K562 (cell line): Measurements from ENCODE around the gene RIOK3. TPM values are rescaled to one million over a fixed set of nuclear protein-coding genes. Genes with fewer than 3 reads are reported as not detected.

Source experiments
- ARNT ChIP-seq, 2 experiments: fragments of 450-650 bp; IDR thresholded peaks; 2 replicates each; pipeline ENCODE4 v1.6.1; 2016; ENCODE audit warnings: mild to moderate bottlenecking in 1 of 2
- BACH1 ChIP-seq: fragments of 200-800 bp; sonication (Bioruptor generic); IDR thresholded peaks from 2 replicates; pipeline ENCODE4 v1.6.1; 2016; ENCODE audit warnings: missing genetic modification characterization, missing compliant biosample characterization
- CBX8 ChIP-seq: fragments of 200-600 bp; sonication (generic); IDR thresholded peaks from 2 replicates; pipeline ENCODE4 v1.6.1; 2012; ENCODE audit warnings: borderline replicate concordance, mixed run types, low read depth, mild to moderate bottlenecking, moderate library complexity, mixed read lengths, low read length, control low read depth, inconsistent platforms; ENCODE audit not compliant: poor library complexity, severe bottlenecking; ENCODE audit errors: extremely low read depth
- CREB3L1 ChIP-seq: fragments of 450-650 bp; IDR thresholded peaks from 2 replicates; pipeline ENCODE4 v1.6.1; 2014; ENCODE audit warnings: low read depth, mild to moderate bottlenecking, moderate library complexity, borderline replicate concordance
- DACH1 ChIP-seq: fragments of 450-650 bp; IDR thresholded peaks from 2 replicates; pipeline ENCODE4 v1.6.1; 2018; ENCODE audit not compliant: partially characterized antibody
- ELF2 ChIP-seq: fragments of 250-450 bp; sonication (Bioruptor Pico); IDR thresholded peaks from 2 replicates; pipeline ENCODE4 v1.5.0; 2021; ENCODE audit warnings: mild to moderate bottlenecking
- EP400 ChIP-seq: fragments of 450-650 bp; IDR thresholded peaks from 2 replicates; pipeline ENCODE4 v1.6.1; 2017; ENCODE audit warnings: antibody characterized with exemption, mild to moderate bottlenecking, moderate library complexity
- FOXA1 ChIP-seq: fragments of 450-650 bp; IDR thresholded peaks from 2 replicates; pipeline ENCODE4 v1.6.1; 2016; ENCODE audit warnings: mild to moderate bottlenecking, borderline replicate concordance
- FOXK2 ChIP-seq, 2 experiments: fragments of 450-650 bp; IDR thresholded peaks in 1 of 2; conservative IDR thresholded peaks in 1 of 2; 2 replicates each; pipeline ENCODE4 v1.6.1; 2016; ENCODE audit warnings: low read depth in 2 of 2, mild to moderate bottlenecking in 1 of 2
- GATAD2B ChIP-seq: fragments of 450-650 bp; IDR thresholded peaks from 2 replicates; pipeline ENCODE4 v1.6.1; 2017; ENCODE audit warnings: mild to moderate bottlenecking, borderline replicate concordance
- HDGF ChIP-seq: fragments of 450-650 bp; IDR thresholded peaks from 2 replicates; pipeline ENCODE4 v1.6.1; 2016
- KLF16 ChIP-seq: IDR thresholded peaks from 2 replicates; pipeline ENCODE4 v1.6.1; 2016; ENCODE audit warnings: antibody characterized with exemption
- MAFF ChIP-seq: IDR thresholded peaks from 2 replicates; pipeline ENCODE4 v1.6.1; 2012; ENCODE audit warnings: low read length, improper control_type of control experiment
- MAZ ChIP-seq, 2 experiments: fragments of 450-650 bp in 1 of 2; sonication (generic) in 1 of 2; formaldehyde crosslinking; IDR thresholded peaks in 1 of 2; conservative IDR thresholded peaks in 1 of 2; 2 replicates each; pipeline versions ENCODE4 v1.4.0 to v1.5.0; 2020; ENCODE audit warnings: mild to moderate bottlenecking in 1 of 2, missing genetic modification reagents in 1 of 2
- NFIC ChIP-seq: fragments of 450-650 bp; IDR thresholded peaks from 2 replicates; pipeline ENCODE4 v1.6.1; 2017; ENCODE audit warnings: mild to moderate bottlenecking, inconsistent platforms
- NR2C1 ChIP-seq, 2 experiments: fragments of 450-650 bp; IDR thresholded peaks; 2 replicates each; pipeline ENCODE4 v1.6.1; 2017; ENCODE audit warnings: mild to moderate bottlenecking in 2 of 2, antibody characterized with exemption in 1 of 2, inconsistent platforms in 1 of 2, missing compliant biosample characterization in 1 of 2, missing genetic modification characterization in 1 of 2
- RBBP5 ChIP-seq: fragments of 200-600 bp; sonication (generic); IDR thresholded peaks from 2 replicates; pipeline ENCODE4 v1.6.1; 2012; ENCODE audit warnings: borderline replicate concordance, mild to moderate bottlenecking, low read length, control low read depth, inconsistent platforms; ENCODE audit not compliant: insufficient read depth, poor library complexity, severe bottlenecking
- RCOR1 ChIP-seq, 2 experiments: IDR thresholded peaks; 2 replicates each; pipeline ENCODE4 v1.6.1; 2012; ENCODE audit warnings: low read depth in 2 of 2, low read length in 2 of 2, borderline replicate concordance in 1 of 2, improper control_type of control experiment in 1 of 2
- SAP30 ChIP-seq: fragments of 200-600 bp; sonication (generic); IDR thresholded peaks from 2 replicates; pipeline ENCODE4 v1.6.1; 2012; ENCODE audit warnings: borderline replicate concordance, low read depth, mild to moderate bottlenecking, moderate library complexity, low read length, control low read depth, inconsistent platforms; ENCODE audit not compliant: insufficient read depth, poor library complexity, severe bottlenecking
- SIRT6 ChIP-seq: IDR thresholded peaks from one replicate; pipeline ENCODE4 v1.6.1; 2012; ENCODE audit warnings: low read depth, mild to moderate bottlenecking, control low read depth, inconsistent platforms, low read length, moderate library complexity
- SMARCA4 ChIP-seq: fragments of 450-650 bp; IDR thresholded peaks from 2 replicates; pipeline ENCODE4 v1.6.1; 2016
- TAL1 ChIP-seq: fragments of 450-650 bp; IDR thresholded peaks from 2 replicates; pipeline ENCODE4 v1.6.1; 2016; ENCODE audit warnings: mild to moderate bottlenecking
- THRB ChIP-seq: fragments of 450-650 bp; formaldehyde crosslinking; conservative IDR thresholded peaks from 2 replicates; pipeline ENCODE4 v1.4.0; 2022; ENCODE audit warnings: mild to moderate bottlenecking, missing genetic modification characterization
- ZBTB7A ChIP-seq: IDR thresholded peaks from 2 replicates; pipeline ENCODE4 v1.6.1; 2011; ENCODE audit warnings: low read depth, mild to moderate bottlenecking, low read length, moderate library complexity, borderline replicate concordance; ENCODE audit not compliant: control insufficient read depth
- ZNF766 ChIP-seq: fragments of 200-800 bp; sonication (Bioruptor generic); conservative IDR thresholded peaks from 2 replicates; pipeline ENCODE4 v1.6.1; 2016; ENCODE audit warnings: missing genetic modification characterization, missing compliant biosample characterization
- ZNF780A ChIP-seq: fragments of 250-450 bp; sonication (Bioruptor Pico); IDR thresholded peaks from 2 replicates; pipeline ENCODE4 v1.5.0; 2021; ENCODE audit warnings: mild to moderate bottlenecking
- polyA plus RNA-seq, 8 experiments: library from polyadenylated mRNA; depleted of rRNA in 4 of 8; stranded (reverse) in 5 of 8; unstranded in 3 of 8; fragments of >200 nt; fragmentation: Nextera tagmentation in 2 of 8; fragmentation: Illumina TruSeq in 1 of 8; extraction: Ambion mirVana in 2 of 8; extraction: Trizol in 1 of 8; gene quantifications; 2 replicates each; pipeline versions ENCODE4 v1.2.1 to v1.2.3, GENCODE V29; 2011 to 2014; ENCODE audit warnings: inconsistent platforms in 1 of 8, missing spikeins in 1 of 8
- total RNA-seq, 7 experiments: library from RNA; depleted of rRNA in 6 of 7; stranded (reverse); fragments of >200 nt in 6 of 7; fragmentation: Illumina TruSeq in 2 of 7; extraction: Trizol in 2 of 7; gene quantifications; 2 replicates each; pipeline versions ENCODE4 v1.2.1 to v1.2.3, GENCODE V29; 2011 to 2021; ENCODE audit warnings: low replicate concordance in 1 of 7

Gene RIOK3
- total and polyA plus RNA-seq, 9 of the 15 experiments (the other 6 are each of a cell fraction or from before 2014, with no cell fraction given), result 21.4 to 89.5 (median 62.9) TPM

- TF ChIP-seq FOXA1 (no peak), ARNT (IDR thresholded peaks at IDR 0.05) (peak in 1 of 2 experiments; percentile 92; a peak in 2 of 4 replicates), THRB (CRISPR knock-in tag) (no peak), CREB3L1 (no peak; the same call in 1 of the 2 replicates), ZNF766 (CRISPR knock-in tag) (peak; percentile 85), NFIC (peak; percentile 54), EP400 (peak; percentile 63), ZNF780A (CRISPR knock-in tag) (no peak), RBBP5 (peak; percentile 41), SIRT6 (no peak), MAZ (CRISPR knock-in tag; conservative IDR thresholded peaks at IDR 0.05 in 1 of 2, IDR thresholded peaks at IDR 0.05 in 1 of 2) (0 out of 4 replicates have a peak, but pooled peaks have one; percentile 18 to 23), TAL1 (peak; percentile 37; the same call in 1 of the 2 replicates), ELF2 (no peak), SMARCA4 (peak; percentile 92), NR2C1 (IDR thresholded peaks at IDR 0.05) (no peak), NR2C1 (tag; IDR thresholded peaks at IDR 0.05) (no peak), HDGF (peak; percentile 89), GATAD2B (0 out of 2 replicates have a peak, but pooled peaks have one; percentile 24), CBX8 (no peak), ZBTB7A (0 out of 2 replicates have a peak, but pooled peaks have one; percentile 33), MAFF (peak; percentile 71; the same call in 1 of the 2 replicates), BACH1 (peak; percentile 71; the same call in 1 of the 2 replicates), RCOR1 (IDR thresholded peaks at IDR 0.05; ENCODE audit: borderline replicate concordance in 1 of 2, low read depth in 2 of 2, low read length in 2 of 2) (peak in 1 of 2 experiments; percentile 70; a peak in 2 of 4 replicates), DACH1 (peak; percentile 89), FOXK2 (conservative IDR thresholded peaks at IDR 0.05 in 1 of 2, IDR thresholded peaks at IDR 0.05 in 1 of 2; ENCODE audit: low read depth in 2 of 2) (peak; percentile 87 to 91), SAP30 (no peak), KLF16 (0 out of 2 replicates have a peak, but pooled peaks have one; percentile 33)
Measured at GRCh38 chr18:23422751-23423418, 30.2 kb upstream of the RIOK3 start (continued).
